ENCODE measurements around the gene TGOLN2.

DNA sequence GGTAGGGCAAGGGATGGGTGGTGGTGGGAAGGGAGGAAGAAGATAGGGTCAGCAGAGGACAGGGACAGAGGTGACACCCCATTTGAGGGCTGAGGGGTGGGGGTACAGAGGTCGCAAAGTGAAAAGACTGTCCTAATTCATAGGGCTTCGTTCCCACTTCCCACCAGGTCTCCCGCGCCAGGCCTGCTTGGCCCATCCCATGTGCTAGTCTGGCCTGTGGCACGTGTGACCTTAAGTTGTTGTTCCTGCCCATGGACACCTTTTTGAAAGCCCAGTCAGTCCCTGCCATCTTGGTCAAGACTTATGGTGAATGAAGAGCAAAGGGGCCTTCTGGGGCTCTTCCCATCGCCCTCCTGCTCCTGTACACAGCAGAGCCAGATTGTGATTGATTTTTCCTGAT lies 46.2 kb downstream of the TGOLN2 start:
- TF ChIP-seq CTCF (IDR thresholded peaks at IDR 0.05) (no peak), POLR2A (IDR thresholded peaks at IDR 0.05) (no peak)
